Calu3 (cell line): ENCODE results near the gene MRTFA. TPM values are rescaled to one million over a fixed set of nuclear protein-coding genes. Genes with fewer than 3 reads are reported as not detected.

Experiments
- BruUV-seq: library from RNA; stranded (reverse); fragments of 400-500 nt; replicated peaks from 2 replicates; lab custom pipeline; 2021; lab: Mats Ljungman, UMichigan
- CTCF ChIA-PET: fragments of 300-600 bp; sonication (Branson Sonifier 250); formaldehyde crosslinking; loops from one replicate; lab custom pipeline; 2022; ENCODE audit warnings: antibody characterized with exemption; lab: Charles Lee
- DNase-seq: peaks from one replicate; pipeline ENCODE4 v3.0.0; 2022
- H3K27ac Mint-ChIP-seq: one replicate; pipeline ENCODE4 v1.8.0; 2022; ENCODE audit warnings: mixed read lengths; ENCODE audit not compliant: unreplicated experiment
- H3K27me3 Mint-ChIP-seq: one replicate; pipeline ENCODE4 v1.8.0; 2022; ENCODE audit warnings: mixed read lengths; ENCODE audit not compliant: unreplicated experiment
- H3K36me3 Mint-ChIP-seq: one replicate; pipeline ENCODE4 v1.8.0; 2022; ENCODE audit warnings: mild to moderate bottlenecking, moderate library complexity, mixed read lengths; ENCODE audit not compliant: insufficient read depth, unreplicated experiment
- H3K4me1 Mint-ChIP-seq: one replicate; pipeline ENCODE4 v1.8.0; 2022; ENCODE audit warnings: mild to moderate bottlenecking, low read depth, mixed read lengths; ENCODE audit not compliant: unreplicated experiment
- H3K4me3 Mint-ChIP-seq: one replicate; pipeline ENCODE4 v1.8.0; 2022; ENCODE audit warnings: mild to moderate bottlenecking, low read depth, moderate library complexity, mixed read lengths; ENCODE audit not compliant: unreplicated experiment
- H3K9me3 Mint-ChIP-seq: one replicate; pipeline ENCODE4 v1.8.0; 2022; ENCODE audit warnings: low read depth, mixed read lengths; ENCODE audit not compliant: unreplicated experiment
- CTCF ChIP-seq: fragments of 200-600 bp; IDR thresholded peaks from one replicate; pipeline ENCODE4 v1.8.0; 2022; ENCODE audit warnings: antibody characterized with exemption; ENCODE audit not compliant: unreplicated experiment
- intact Hi-C: fragments of 100-400 bp; cut with micrococcal nuclease; formaldehyde crosslinking; loops from one replicate; pipeline ENCODE4 v1.10.0; 2022; ENCODE audit not compliant: unreplicated experiment
- total RNA-seq: library from RNA; stranded (reverse); gene quantifications from 2 replicates; pipeline ENCODE4 v1.2.3, GENCODE V29; 2022

MRTFA gene
- total RNA-seq, 1 experiment from 2014 or later = 54.1 TPM

- H3K9me3 Mint-ChIP-seq = no peaks in the 10 kb centered on the region
- H3K36me3 Mint-ChIP-seq = no peaks in the 10 kb centered on the region
- no peak overlapping the region for H3K4me3 Mint-ChIP-seq
- no peak for DNase-seq
- H3K4me1 Mint-ChIP-seq = peaks cover 60% of the 10 kb centered on the region
- no TSS peak for BruUV-seq
- H3K27ac Mint-ChIP-seq = no peak overlapping the region
- H3K27me3 Mint-ChIP-seq = no peaks in the 10 kb centered on the region
- no peak for TF ChIP-seq CTCF
- CTCF ChIA-PET = interaction anchor here (0.6 to 1.1 kb wide), 4 partner anchors 9 to 1276 kb away, joined by 3 to 5 read pairs (median 4); no protein-coding TSS in a partner anchor
- intact Hi-C loops = no loop called here
Observed at GRCh38 chr22:40597526-40598430, 38.7 kb downstream of the MRTFA start.

GRCh38 chr22:40595497-40596234 is 40.9 kb downstream of the MRTFA start:
- Mint-ChIP-seq H3K4me3 (no peak overlapping the region), H3K27ac (no peak overlapping the region), H3K36me3 (no peaks in the 10 kb centered on the region), H3K9me3 (no peaks in the 10 kb centered on the region), H3K4me1 (peaks cover 61% of the 10 kb centered on the region), H3K27me3 (no peaks in the 10 kb centered on the region)
- no peak for DNase-seq
- intact Hi-C loops = no loop called here
- no peak for TF ChIP-seq CTCF
- CTCF ChIA-PET = interaction anchor here (0.6 to 1.1 kb wide), 3 partner anchors 11 to 789 kb away, joined by 3 to 4 read pairs (median 4); no protein-coding TSS in a partner anchor
- BruUV-seq = no TSS peak

- H3K9me3 Mint-ChIP-seq = no peaks in the 10 kb centered on the region
- no peak overlapping the region for H3K4me3 Mint-ChIP-seq
- peaks cover 56% of the 10 kb centered on the region for H3K4me1 Mint-ChIP-seq
- CTCF ChIA-PET = interaction anchor here (1.1 kb wide), 1 partner anchor 11 kb away, joined by 4 read pairs; no protein-coding TSS in a partner anchor
- intact Hi-C loops = no loop called here
- no peak for DNase-seq
- TF ChIP-seq CTCF = no peak
- no peaks in the 10 kb centered on the region for H3K27me3 Mint-ChIP-seq
- no peaks in the 10 kb centered on the region for H3K36me3 Mint-ChIP-seq
- no peak overlapping the region for H3K27ac Mint-ChIP-seq
- no TSS peak for BruUV-seq
Observed at GRCh38 chr22:40594924-40595323, 41.6 kb downstream of the MRTFA start.

- no peak for TF ChIP-seq CTCF
- H3K4me3 Mint-ChIP-seq = no peak overlapping the region
- intact Hi-C loops = no loop called here
- no peaks in the 10 kb centered on the region for H3K27me3 Mint-ChIP-seq
- no peaks in the 10 kb centered on the region for H3K36me3 Mint-ChIP-seq
- peaks cover 50% of the 10 kb centered on the region for H3K4me1 Mint-ChIP-seq
- CTCF ChIA-PET = no interaction called here
- H3K27ac Mint-ChIP-seq = no peak overlapping the region
- H3K9me3 Mint-ChIP-seq = no peaks in the 10 kb centered on the region
- DNase-seq = no peak
- no TSS peak for BruUV-seq
Observed at GRCh38 chr22:40594346-40594745, 42.2 kb downstream of the MRTFA start.
